Activated CD4-positive, CD25-positive, alpha-beta regulatory T cell treated with anti-CD3 and anti-CD28 coated beads, Interleukin-2, amount 50 U/mL, for 16 hours (primary cell): ENCODE measurements around the gene NAA10.
A peak's percentile ranks its signal among the peaks of the same experiment; 100 is the strongest.

Experiments
- DNase-seq: peaks from one replicate; pipeline ENCODE4 v3.0.0-alpha.2; 2020; ENCODE audit warnings: low read depth, low spot score

Gene NAA10

DNA sequence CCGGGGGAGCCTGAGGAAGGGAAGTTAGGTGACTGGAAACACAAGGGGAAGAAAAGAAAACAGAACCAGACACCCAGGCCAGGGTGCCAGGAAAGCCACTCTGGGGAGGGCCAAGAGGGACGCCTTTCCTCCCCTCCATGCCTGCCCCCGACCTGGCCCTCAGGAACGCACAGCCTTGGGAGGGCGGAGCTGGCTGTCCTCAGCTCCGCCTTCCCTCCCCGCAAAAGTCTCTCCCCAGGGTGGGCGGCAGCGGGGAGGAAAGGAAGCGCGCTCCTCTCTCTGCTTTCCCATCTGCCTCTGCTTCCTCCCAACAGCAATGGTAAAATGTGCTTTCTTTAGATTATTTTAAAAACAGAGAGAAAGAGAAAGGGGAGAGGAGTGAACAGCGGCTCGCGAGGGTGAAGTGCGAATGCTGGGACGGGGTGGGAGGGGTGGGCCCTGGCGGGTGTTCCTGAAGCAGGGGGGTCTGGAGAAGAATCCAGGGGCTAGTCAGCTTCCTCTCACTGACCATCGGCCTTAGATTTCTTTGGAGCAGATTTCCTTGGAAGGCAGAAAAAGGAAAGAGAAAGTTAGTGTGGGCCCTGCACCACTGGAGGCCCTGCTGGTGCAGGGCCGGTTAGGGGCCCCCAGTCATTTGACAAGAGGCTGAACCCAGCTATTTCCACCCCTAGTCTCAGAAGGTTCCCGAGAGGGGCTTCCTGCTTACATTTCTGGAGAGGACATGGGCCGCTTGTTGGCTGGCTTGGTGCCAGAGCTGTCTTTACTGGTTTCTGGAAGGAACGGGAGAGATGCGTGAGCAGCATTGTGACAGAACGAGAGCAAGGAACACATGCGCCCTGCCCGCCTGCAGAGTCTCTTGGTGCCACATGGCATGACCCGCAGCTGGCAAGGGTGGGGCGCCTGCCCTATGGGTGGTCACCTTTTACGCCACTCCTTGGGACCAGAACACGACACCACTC is 14.3 kb upstream of the NAA10 start:
- DNase-seq = no peak

DNA sequence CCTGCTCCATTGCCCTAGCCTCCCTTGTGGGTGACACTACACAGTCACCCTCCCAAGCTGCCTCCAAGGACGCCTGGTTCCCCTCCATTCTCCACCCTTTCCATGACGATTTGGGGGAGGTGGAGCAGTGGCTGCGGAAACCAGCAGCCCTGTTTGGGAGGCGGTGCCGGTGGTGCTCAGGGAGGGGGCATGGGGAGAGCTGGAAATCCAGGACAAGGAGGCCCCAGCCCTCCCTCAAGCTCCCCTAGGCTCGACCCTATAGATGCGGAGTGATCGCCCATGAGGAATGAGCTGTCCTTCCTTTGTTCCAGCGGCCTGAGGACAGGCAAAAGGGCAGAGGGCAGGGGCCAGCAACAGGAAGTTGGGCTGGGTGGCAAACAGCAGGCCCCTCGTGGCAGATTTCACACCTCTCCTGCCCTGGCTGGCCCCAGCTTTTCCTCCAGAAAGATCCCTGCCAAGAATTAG is 13.2 kb upstream of the NAA10 start:
- DNase-seq = no peak

DNA sequence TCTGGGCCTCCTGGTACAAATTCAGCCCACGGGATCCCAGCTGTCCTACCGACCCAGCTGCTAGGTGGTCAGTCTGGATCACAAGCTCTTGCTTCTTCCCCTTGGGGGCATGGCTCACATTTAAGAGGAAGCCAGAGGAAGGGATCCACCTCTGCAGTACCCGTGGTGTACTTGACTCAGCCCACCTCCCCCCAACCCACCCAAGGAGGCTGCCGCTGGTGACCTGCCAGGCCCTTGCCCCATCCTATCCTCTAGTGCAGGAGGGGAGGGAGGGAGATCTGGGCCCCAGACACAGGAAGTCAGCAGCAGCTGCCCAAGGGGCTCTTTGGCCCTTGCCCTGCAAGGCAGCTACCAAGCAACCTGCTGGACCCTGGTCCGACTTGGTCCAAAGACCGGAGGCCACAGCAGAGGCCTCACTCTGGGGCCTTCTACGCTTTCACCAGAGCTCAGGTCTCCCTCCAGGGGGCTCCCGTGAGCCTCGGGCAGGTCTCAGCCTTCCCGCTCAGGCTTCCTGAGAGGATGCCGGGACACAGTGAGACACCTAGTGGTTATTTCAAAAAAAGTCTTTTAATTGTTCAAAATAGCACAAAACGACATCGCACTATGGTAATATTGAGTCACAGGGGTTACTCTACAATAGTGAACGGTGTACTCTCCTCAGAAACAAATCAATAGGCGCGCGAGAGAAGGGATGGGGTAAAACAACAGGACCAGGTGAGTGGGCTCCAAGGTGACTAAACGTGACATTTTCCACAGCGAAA is 12.4 kb upstream of the NAA10 start:
- peak; percentile 60 for DNase-seq

DNA sequence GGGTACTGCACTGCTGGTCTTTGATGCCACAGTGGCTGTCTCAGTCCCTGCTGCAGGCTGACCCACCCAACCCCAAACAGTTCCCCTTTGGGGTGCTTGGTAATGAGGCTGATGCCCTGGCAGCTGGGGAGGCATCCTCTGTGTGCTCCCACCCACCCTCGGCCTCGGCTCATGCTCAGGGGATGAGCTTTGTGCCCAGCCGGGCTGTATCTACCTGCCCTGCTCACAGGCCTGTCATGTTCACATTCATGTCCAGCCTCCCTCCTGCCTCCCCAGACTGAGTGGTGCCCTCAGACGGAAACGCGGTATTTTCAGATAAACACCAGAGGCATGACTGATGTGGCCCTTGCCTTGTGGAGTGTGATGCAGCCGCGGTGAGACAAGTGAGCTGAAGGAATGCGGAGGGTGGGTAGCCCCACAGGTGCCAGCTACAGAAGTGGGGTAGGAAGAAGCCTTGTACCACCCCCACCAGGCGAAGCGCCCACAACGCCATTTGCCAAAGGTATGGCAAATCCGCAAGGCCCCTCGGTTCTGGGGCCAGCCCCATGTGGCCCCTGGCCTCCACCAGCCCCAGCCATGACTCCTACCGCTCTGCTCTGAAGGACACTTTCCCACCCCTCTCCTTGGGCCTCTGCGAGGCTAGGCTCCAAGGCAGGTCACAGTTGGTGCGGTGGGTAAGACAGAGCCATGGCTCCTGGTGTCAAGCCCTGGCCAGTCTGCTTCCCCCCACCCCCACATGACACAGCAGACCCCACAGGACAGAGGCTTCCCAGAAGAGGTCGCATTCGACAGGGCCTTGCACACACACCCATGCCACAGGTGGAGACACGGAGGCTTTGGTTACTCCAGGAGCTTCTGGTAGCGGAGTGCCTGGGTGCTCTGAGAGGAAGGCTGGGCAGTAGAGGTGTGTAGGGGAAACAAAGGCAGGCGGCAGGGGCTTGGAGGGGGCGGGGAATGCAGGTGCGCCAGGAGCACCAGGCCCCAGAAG is 11.4 kb upstream of the NAA10 start:
- no peak for DNase-seq

DNA sequence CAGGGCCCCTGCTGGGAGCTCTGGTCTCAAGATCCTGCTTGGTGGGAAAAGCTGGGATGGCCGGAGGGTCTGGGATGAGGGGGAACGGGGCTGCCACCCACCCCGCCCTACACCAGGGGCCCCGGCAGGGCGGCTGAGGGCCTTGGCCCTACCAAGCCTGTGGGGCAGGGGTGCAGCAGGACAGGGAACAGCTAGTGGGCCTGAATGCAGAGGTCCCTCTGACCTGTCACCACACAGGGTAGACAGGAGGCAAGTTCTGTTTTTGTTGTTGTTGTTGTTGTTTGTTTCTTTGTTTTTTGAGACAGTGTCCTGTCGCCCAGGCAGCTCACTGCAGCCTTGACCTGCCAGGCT is 9.9 kb upstream of the NAA10 start:
- DNase-seq = no peak

DNA sequence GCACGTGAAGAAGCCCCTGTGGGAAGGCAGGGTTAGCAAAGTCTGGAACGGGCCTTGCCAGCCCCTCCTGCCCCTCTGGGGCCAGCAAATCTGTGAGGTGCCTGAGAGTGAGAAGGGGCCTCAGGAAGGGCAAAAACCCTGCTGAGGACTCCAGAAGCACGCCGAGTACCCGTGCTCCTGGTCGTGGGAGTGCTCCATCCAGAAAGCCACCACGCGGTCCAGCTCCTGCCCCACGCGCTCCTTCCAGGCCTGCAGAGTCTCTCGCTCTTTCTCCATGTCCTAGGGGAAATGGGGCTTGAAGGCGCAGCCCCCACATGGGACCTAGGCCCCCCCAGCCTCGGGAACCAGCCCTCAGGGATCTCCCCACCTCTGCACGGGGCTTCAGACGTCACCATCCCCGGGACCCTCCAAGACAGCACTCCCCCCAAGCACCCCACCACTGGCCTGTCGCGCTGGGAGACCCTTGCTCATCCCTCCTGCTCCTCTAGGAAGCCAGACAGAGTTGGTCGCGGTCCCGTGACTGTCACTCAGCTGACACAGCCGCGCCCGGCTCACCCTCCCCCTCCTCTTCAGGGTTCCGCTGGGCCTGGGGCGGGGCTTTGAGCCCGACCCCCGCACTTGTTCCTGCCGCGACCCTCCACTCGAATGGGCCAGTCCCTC is 9.4 kb upstream of the NAA10 start, which contains the start of gene RENBP:
Gene RENBP (minus strand): TSS at position 504 of the 660 bp plus-strand sequence. CDS start 33 bp downstream, at position 471.
- no peak for DNase-seq

DNA sequence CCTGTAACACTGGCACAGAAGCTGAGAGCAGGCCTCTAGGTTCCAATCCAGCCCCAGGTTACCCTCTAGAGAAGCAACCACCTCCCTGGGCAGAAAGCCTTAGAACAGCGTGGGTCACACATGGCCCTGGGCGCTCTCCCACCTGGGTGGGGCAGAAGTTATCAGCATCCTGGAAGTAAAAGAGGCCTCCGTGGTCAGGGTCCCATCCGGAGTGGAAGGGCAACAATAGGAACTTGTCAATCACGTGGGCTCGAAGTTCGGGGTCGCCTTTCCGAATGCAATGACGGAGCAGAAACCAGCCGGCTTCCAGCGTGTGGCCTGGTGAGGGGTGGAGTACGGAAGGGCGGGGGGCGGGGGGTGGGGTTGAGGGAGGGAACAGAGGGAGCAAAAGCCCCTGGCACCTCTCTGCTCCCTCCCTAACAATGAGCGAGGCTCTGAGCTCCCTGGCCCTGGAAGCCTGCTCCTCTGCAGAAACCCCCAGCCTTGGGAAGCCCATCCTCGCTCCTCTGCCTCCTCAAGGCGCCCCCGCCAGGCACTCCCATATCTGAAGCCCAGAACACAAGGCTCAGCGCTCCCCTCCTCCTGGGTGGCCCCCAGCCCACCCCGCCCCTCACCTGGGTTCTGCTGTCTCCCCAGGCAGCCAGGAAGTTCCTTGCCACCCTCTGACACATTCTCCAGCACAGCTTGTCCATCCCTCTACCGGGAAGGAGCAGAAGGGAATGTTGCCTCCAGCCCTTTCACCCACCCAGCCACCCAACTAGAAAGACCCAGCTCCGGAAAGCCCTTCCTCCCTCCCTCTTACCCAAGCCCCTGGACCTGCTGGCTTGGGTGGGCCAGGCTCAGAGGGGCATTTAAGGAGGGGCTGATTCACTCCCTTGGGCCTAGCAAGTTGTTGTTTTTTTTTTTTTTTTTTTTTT is 6.8 kb upstream of the NAA10 start:
- no peak for DNase-seq

DNA sequence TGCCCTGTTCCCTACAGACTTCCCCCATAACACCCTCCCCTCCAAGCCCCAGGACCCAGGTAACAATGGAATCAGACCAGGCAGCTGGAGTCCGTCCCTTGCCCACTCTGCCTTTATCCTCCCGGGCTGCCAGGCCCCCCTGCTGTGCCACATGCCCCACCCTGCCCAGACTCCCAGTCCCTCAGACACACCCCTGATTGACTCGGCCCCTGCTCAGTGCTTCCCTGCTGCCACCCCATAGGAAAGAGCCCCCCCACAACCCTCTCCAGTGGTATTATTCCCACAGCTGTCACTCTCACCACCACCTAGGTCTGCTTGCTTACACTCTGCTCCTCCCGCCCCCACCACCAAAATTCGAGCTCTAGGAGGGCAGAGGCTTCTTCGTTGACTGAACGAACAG is 4.7 kb upstream of the NAA10 start:
- DNase-seq = no peak

DNA sequence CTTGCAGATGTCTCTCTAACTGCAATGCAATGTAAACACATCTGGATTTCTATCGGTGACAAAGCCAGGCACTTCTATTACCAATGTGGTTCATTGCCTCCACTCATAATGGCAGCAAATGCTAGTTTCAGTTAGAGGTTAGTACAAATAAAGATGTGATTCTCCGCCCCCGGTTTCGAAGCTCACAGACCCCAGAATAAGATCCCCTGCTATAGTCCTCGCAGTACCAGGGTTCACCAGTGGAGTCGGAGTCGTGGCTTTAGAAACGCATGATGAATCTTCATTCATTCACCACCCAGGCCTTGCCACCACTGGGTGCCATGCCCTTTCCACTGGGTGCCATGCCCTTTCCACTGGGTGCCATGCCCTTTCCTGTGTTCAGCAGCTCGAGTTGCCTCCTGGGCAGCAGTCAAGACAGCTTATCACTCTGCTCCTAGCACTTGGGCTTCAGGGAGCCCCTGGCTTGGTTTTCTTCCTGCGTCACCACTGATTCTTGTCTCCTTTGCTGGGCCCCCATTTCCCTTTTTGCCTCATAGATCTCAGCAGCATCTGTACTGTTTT is 3.5 kb upstream of the NAA10 start:
- no peak for DNase-seq

DNA sequence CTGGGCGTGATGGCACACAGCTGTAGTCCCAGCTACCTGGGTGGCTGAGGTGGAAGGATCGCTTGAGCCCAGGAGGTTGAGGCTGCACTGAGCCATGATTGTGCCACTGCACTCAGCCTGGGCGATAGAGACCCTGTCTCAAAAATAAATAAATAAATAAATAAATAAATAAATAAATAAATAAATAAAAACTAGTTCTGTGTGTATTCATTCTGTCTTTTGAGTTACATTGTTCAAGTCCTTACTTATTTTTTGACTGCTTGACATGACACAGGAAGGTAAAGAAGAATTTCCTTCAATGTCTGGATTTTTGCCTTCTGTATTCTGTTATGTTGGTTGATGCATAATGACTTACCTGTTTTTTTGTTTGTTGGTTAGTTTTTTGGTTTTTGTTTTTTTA is 2.2 kb upstream of the NAA10 start:
- no peak for DNase-seq

DNA sequence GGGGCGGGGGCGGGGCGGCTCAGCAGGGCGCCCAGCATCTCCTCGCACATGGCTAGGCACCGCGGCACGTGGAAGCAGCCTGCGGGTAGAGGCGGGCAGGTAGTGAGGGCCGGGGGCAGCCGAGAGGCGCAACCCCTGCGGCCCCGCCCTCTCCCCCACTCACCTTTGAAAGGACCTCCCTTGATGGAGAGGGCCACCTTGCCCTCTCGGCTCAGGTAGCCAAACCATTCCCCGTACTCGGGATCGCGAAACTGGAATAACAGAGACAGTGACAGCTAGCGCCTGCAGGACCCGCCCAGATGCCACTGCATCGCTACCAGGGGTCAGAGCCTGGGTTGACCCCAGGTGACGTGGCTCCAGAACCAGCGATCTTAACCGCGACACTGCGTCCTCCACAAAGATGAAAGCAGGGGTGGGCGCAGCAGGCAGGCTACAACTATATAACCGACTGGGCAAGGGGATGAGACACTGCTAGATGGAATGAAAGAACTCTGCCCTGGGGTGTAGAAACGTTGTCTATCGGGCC is 552 bp upstream of the NAA10 start:
- no peak for DNase-seq

DNA sequence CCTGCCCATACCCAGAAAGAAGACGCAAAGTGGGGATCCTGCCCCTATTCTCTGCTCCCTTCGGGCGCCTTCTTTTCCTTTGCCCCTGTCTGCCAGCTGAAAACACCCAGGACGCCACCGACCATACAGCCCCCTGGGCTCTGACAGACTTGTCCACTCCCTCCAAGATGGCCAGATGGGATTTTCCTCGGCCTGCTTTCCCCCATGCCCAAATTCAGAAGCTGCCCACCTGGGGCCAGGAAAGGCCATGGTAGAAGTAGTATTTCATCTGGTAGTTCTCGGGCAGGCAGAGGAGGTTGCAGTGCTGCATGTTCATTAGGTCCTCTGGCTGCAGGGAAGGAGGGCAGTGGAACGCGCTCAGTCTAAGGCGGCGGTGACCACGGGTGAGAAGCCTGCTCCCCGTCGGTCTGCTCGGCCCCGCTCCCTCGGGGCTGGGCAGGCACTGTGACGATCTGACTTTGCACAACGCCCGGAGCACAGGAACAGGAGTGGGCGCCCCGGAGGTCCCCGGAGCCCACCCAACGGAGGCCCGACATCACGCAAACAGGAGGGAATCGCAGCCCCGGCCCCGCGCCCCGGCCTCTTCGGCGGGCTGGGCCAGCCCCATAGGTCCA is 582 bp downstream of the NAA10 start:
- no peak for DNase-seq

DNA sequence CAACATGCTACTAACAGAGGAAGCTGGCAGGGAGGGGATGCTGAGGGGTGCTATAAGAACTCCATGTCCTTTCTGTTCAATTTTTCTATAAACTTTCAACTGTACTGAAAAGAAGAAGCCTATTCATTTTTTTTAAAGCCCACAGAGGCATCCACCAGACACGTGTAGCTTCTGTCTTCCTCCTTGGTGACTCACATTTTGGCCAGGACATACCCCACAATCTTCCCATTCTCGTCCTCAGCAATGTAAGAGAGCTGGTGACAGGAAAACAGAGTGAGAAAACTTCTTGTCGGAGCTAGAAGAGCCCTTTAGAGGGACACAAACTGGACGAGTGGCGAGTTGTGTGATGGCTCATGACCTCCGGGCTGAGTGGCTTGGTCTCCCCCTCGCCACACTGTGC is 1.1 kb downstream of the NAA10 start:
- DNase-seq = no peak

DNA sequence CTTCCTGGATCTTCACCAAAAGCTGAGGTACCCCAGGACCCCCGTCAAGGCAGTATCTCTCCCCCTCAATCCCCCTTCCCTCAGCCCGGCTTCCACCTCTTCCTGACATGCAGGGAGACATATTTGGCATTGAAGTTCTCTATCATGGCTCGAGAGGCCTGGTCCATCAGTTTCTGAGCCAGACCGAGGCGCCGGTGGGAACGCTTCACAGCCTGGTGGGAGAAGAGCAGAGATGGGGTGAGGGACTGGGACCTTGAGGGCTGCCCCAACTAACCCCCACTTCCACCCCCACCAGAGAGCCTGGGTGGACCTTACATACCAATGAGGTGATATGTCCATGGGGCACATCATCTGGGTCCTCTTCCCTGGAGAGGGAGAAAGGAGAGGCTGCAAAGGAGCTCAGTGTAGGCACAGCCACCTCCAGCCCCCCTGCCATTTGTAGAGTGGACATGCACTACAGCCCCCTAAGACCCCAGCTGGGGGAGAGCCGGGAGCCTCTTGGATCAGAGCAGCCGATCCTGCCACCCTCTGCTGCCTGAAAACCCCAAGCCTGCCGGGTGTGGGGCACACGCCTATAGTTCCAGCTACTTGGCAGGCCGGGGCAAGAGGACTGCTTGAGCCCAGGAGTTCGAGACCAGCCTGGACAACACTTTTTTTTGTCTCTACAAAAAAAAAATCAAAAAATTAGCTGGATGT is 2.5 kb downstream of the NAA10 start:
- no peak for DNase-seq

DNA sequence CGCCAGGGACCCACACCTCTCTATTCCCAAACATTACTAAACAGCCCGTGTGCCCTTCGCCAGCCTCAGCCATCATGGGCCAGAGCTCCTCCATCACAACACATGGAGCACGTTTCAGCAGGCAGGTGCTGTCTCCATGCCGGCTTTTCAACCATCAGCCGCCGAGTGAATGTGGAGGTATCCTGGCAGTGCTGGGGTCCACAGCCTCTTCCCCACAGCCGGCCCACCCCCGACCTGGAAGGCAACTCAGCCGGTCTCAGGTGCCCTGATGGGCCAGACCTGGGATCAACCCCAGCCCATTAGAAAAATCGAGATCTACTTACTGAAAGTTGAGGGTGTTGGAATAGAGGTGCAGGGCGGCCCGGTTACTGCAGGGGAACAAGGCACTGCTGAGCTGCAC is 3.1 kb downstream of the NAA10 start:
- no peak for DNase-seq

DNA sequence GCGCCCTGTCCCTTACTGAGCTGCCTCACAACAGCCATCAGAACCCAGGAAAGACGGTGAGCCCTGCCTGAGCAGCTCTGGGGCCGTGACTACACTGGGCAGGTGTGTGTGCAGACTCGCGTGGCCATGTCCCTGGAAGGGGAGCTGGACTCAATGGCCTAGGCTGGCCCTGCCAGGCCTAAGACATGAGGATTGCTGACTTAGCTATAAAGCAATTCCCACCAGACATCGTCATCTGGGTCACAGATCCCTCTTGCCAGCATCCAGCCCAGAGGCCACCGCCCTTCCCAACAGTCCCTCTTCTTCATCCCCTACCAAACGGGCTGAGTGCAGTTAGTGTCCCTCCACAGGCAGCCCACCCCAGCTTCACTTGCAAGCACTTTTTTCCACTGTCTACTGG is 3.7 kb downstream of the NAA10 start:
- DNase-seq = no peak

DNA sequence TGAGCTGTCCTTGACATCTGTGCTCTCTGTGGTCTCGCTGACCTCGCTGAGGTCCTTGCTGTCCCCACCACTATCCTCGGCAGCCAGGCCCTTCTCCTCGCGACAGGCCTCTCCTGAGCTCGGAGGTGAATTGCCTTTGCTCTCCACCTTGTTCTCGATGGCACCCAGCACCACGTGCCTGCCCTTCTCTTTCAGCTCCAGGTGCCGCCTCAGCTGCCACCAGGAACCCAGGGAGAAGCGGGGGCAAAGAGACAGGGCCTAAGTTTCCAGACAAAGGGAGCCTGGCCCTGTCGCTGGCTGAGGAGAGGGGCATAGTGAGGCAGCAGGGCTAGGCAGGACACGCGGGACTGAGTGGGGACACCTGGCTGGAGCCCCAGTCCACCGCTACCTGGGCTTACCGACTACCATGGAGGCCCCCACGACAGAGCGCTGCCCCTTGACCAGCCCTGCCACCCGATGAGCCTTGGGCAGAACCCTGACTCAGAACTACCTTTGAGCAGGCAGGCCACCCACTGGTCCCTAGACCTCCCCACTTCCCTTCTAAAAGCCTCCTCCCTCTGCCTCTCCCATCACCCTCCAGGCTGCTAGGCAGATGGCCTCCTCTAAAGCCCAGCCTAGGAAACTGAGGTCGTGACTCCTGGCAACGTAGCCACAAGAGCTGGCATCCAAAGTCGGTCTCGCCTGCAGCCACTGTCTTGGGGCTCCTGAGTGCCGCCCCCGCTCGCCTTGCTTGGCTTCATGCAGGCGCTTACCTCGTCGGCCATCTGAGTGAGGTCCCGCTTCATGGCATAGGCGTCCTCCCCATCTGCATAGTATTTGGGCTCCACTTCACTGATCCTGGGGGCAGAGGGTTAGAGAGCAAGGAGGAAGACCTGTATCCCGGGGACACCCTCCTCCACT is 4.6 kb downstream of the NAA10 start:
- no peak for DNase-seq
